Activated naive CD4-positive, alpha-beta T cell treated with anti-CD3 and anti-CD28 coated beads for 36 hours (primary cell): ENCODE data around the gene FEV. TPM values are rescaled to one million over a fixed set of nuclear protein-coding genes. Genes with fewer than 3 reads are reported as not detected.

Source experiments
- CTCF ChIA-PET: fragments of 350-600 bp; sonication (Branson Sonifier 250); formaldehyde crosslinking; loops from one replicate; lab custom pipeline; 2021; ENCODE audit warnings: antibody characterized with exemption; lab: Charles Lee
- DNase-seq: peaks from one replicate; pipeline ENCODE4 v3.0.0-alpha.2; 2020
- H3K27ac Mint-ChIP-seq: one replicate; pipeline ENCODE4 v1.8.0; 2021; ENCODE audit warnings: mild to moderate bottlenecking, mixed read lengths
- H3K27me3 Mint-ChIP-seq: one replicate; pipeline ENCODE4 v1.8.0; 2021; ENCODE audit warnings: low read depth, mixed read lengths
- H3K36me3 Mint-ChIP-seq: one replicate; pipeline ENCODE4 v1.8.0; 2021; ENCODE audit warnings: low read depth, mixed read lengths
- H3K4me1 Mint-ChIP-seq: one replicate; pipeline ENCODE4 v1.8.0; 2021; ENCODE audit warnings: low read depth, mixed read lengths
- H3K4me3 Mint-ChIP-seq: one replicate; pipeline ENCODE4 v1.8.0; 2021; ENCODE audit warnings: mild to moderate bottlenecking, moderate library complexity, mixed read lengths
- H3K9me3 Mint-ChIP-seq: one replicate; pipeline ENCODE4 v1.8.0; 2021; ENCODE audit warnings: mixed read lengths
- intact Hi-C: fragments of 100-400 bp; cut with micrococcal nuclease; formaldehyde crosslinking; loops from one replicate; pipeline ENCODE4 v1.15.1; 2023
- total RNA-seq, 2 experiments: library from RNA; stranded (reverse); gene quantifications; one replicate each; pipeline ENCODE4 v1.2.3, GENCODE V29; 2021

FEV gene
- total RNA-seq, 2 experiments from 2014 or later: not detected

DNA sequence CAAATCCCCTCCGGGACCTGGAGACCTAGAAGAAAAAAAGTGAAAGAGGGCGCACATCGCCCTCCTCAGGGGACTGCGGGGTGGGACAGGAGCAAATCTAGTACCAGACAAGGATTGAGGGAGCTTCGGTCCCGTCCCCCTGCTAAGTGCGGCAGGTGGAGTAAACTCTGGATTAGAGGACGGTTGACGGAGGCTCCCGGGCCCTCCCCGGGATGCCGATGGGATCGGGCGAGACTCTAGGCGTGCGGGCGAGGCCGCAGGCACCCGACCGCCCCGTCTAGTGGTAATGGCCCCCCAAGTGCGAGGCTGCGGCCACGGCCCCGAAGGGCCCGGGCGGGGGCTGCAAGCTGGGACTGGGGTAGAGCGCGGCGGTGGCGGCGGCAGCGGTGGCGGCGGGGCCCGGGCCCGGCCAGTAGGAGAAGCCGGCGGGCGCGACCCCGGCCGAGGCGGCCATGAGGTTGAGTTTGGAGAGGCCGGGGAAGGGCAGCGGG, 3.5 kb downstream of the FEV start:
- H3K4me1 Mint-ChIP-seq: peaks cover 33% of the 10 kb centered on the region
- intact Hi-C loops: loop anchor here (2.0 kb wide), 3 partner anchors 105 to 137 kb away; no protein-coding TSS in a partner anchor
- H3K4me3 Mint-ChIP-seq: peak overlapping the region; percentile 55
- no peak for DNase-seq
- H3K27me3 Mint-ChIP-seq: peaks cover 61% of the 10 kb centered on the region
- H3K27ac Mint-ChIP-seq: no peak overlapping the region
- no peaks in the 10 kb centered on the region for H3K36me3 Mint-ChIP-seq
- CTCF ChIA-PET: interaction anchor here (0.9 to 4.4 kb wide), 15 partner anchors 15 to 173 kb away, joined by 3 to 63 read pairs (median 4); partner anchors contain the start of gene CDK5R2
- H3K9me3 Mint-ChIP-seq: no peaks in the 10 kb centered on the region

DNA sequence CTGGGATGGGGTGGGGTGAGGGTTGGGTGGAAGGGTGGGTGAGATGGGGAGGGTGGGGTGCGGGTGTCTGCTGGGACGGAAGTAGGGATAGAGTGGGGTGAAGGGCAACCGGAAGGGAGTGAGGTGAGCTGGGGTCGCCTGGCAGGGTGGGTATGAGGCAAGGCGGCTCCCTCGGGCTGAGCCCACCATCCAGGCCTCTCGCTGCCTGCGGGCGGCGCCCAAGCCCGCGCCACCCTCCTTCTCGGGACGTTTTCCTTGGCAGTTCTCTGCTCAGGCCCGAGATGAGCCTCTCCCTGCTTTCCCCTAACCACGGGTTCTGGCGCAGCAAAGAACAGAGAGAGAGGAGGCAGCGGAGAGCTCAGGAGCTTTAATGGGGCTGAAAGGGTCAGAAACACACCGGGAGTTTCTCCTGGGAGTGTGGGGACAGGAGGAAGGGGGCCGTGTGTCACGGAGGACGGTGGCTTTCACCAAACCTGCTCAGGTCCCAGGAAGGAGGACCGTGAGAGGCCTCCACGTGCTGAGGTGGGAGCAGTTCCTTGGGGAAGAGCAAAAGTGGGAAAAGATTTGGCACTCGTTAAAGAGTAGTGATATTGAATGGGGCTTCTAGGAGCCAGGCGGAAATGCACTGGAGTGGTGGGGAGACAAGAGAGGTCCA, 4.1 kb downstream of the FEV start:
- Mint-ChIP-seq H3K27me3 (peaks cover 59% of the 10 kb centered on the region), H3K36me3 (no peaks in the 10 kb centered on the region), H3K9me3 (no peaks in the 10 kb centered on the region), H3K4me1 (peaks cover 33% of the 10 kb centered on the region), H3K4me3 (peak overlapping the region; percentile 55), H3K27ac (no peak overlapping the region)
- DNase-seq: no peak
- CTCF ChIA-PET: interaction anchor here (0.7 to 4.4 kb wide), 58 partner anchors 9 to 254 kb away, joined by 3 to 63 read pairs (median 4); partner anchors contain the start of gene CDK5R2
- intact Hi-C loops: loop anchor here (1.0 to 2.0 kb wide), 7 partner anchors 12 to 138 kb away; partner anchors contain the start of gene CRYBA2

DNA sequence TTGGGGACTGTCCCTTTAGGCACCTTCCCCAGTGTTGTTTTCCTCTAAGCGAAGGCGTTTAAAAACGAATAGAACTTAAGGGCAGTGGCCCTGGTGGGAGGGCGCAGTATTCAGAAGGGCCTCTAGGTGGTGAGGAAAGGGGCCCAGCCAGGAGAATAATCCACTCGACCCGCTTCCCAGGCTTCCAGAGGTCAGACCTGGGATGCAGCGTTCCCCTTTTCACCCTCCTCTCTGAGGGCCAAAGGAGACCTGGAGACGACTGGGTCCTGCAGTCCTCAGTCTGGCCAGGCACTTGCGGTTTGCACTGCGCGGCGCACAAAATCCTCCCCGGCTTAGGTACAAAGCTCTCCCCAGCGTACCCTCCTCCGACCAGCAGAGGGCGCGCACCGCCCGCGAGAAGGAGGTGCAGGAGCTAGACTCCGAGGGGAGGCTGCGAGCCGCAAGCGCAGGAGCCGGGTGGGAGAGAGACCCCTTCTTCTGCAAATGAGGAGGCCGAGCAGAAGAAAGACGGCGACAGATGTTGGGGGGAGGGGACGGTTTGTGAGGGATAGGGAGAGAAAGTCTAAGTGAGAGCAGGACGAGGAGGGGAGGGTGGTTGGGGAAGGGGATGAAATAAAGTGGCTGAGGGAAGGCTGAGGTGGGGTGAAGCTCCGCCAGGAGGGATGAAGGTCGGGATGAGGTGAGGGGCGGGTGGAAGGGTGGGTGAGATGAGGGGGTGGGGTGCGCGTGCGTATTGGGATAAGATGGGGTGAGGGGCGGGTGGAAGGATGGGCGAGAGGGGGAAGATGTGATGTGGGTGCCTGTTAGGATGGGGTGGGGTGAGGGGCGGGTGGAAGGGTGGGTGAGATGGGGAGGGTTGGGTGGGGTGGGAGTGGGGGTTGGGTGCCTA, 4.9 kb downstream of the FEV start:
- H3K9me3 Mint-ChIP-seq: no peaks in the 10 kb centered on the region
- H3K27ac Mint-ChIP-seq: no peak overlapping the region
- peaks cover 58% of the 10 kb centered on the region for H3K27me3 Mint-ChIP-seq
- CTCF ChIA-PET: interaction anchor here (0.7 to 4.4 kb wide), 55 partner anchors 10 to 273 kb away, joined by 3 to 63 read pairs (median 5); no protein-coding TSS in a partner anchor
- H3K36me3 Mint-ChIP-seq: no peaks in the 10 kb centered on the region
- peak; percentile 90 for DNase-seq
- H3K4me1 Mint-ChIP-seq: peaks cover 27% of the 10 kb centered on the region
- intact Hi-C loops: loop anchor here (1.0 to 2.0 kb wide), 7 partner anchors 13 to 139 kb away; partner anchors contain the start of gene CRYBA2
- peak overlapping the region; percentile 56 for H3K4me3 Mint-ChIP-seq

DNA sequence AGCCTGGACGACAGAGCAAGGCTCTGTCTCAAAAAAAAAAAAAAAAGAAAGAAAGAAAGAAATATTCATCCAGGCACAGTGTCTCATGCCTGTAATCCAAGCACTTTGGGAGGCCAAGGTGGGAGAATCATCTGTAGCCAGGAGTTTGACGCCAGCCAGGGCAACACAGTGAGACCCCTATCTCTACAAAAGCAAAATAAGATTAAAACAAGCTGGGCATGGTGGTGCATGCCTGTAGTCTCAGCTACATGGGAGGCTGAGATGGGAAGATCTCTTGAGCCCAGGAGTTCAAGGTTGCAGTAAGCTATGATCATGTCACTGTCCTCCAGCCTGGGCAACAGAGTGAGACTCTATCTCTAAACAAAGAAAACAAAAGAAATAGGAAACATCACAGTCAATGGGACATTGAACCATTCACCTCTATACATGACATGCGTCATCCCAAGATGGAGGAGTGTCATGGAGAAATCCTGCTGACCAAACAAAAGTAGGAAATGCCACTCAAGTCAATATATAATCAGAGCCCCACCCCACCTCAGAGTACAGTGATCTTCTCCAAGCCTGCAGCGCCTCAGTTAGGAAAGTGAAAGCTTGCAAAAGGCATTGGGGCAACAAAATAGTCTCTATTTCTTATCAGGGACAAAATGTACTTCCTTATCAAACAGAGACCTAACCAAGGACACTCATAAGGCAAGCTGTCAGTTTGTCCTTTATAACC, 9.8 kb downstream of the FEV start:
- Mint-ChIP-seq H3K27me3 (peaks cover 48% of the 10 kb centered on the region), H3K4me3 (no peak overlapping the region), H3K9me3 (no peaks in the 10 kb centered on the region), H3K36me3 (no peaks in the 10 kb centered on the region), H3K4me1 (peaks cover 5% of the 10 kb centered on the region), H3K27ac (no peak overlapping the region)
- CTCF ChIA-PET: interaction anchor here (0.7 to 2.2 kb wide), 4 partner anchors 83 to 360 kb away, joined by 3 to 4 read pairs (median 3); no protein-coding TSS in a partner anchor
- no peak for DNase-seq
- intact Hi-C loops: no loop called here

DNA sequence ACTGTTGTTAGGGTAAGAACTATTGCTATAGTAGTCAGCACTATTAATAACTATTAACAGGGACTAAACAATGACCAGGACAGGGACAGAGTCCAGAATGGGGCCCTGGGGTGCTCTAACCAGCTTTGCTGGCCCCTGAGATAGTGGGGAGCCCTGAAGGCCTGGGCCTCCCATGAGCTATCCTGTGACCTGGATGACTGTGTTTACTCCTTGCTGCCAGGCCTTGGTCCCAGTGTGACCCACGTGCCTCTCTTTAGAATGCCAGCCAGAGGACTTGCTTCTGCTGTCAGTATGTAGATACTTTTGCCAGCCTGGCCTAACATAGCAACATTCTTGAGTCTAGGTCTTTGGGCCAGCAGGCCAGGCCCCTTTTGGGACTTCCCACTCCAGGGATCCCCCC, 14.1 kb downstream of the FEV start:
- no peak overlapping the region for H3K4me3 Mint-ChIP-seq
- no peaks in the 10 kb centered on the region for H3K9me3 Mint-ChIP-seq
- no peaks in the 10 kb centered on the region for H3K4me1 Mint-ChIP-seq
- H3K27me3 Mint-ChIP-seq: peaks cover 45% of the 10 kb centered on the region
- intact Hi-C loops: no loop called here
- H3K36me3 Mint-ChIP-seq: no peaks in the 10 kb centered on the region
- DNase-seq: no peak
- CTCF ChIA-PET: interaction anchor here (0.8 to 2.1 kb wide), 2 partner anchors 9 to 24 kb away, joined by 3 to 7 read pairs; no protein-coding TSS in a partner anchor
- H3K27ac Mint-ChIP-seq: no peak overlapping the region

DNA sequence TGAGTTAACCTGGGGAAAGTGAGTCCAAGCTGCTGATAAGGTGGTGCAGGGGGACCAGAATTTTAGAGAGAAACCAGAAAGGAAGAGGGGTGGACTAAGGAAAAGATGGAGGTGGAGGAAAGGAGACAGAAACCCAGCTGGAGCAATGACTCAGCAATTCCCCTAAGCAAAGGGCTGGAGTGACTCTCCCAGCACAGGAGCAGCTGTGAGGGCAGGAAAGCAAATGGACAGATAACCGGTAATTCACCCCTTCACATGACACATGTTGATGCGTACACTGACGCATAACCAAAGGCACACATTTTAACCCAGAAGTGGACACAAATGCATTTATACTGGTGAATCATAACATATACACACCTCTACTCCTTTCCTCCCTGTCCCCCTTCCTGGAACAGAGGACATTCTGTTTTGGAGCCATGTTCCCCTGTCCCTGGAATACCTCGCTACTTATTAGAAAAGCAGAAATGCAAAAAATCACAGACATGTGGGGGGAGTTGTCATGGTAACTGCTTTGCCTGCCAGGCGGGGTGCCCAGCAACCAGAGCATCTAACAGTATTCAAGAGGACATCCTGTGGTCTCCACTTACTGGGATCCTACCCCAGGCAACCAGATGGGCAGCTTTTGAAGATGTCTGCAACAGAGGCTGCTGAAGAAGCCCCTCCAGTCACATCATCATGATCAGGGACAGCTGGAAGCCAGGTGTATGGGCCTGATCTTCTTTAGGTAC, 20.8 kb downstream of the FEV start:
- Mint-ChIP-seq H3K27ac (no peak overlapping the region), H3K9me3 (no peaks in the 10 kb centered on the region), H3K36me3 (no peaks in the 10 kb centered on the region), H3K4me1 (peaks cover 15% of the 10 kb centered on the region), H3K27me3 (peaks cover 60% of the 10 kb centered on the region), H3K4me3 (no peak overlapping the region)
- intact Hi-C loops: no loop called here
- CTCF ChIA-PET: interaction anchor here (0.7 to 2.5 kb wide), 2 partner anchors 16 to 348 kb away, joined by 4 to 14 read pairs; no protein-coding TSS in a partner anchor
- no peak for DNase-seq

DNA sequence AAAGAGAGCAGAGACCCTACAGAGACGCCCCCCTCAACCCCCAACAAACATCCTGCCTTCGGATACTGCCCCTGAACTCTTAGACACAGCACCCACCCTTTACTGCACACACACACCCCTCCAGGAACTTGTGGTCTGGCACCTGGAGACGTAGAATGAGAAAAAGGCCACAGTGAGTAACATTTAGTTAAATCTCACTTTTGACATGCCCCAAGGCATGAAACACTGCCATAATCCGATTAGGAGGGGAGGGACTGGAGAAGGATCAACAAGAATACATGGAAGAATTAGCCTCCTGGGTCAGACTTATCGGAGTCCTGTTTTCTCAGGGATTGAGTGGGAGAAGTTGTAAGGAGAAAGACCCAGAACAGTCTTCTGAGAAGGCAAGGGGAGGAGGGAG, 21.4 kb downstream of the FEV start:
- Mint-ChIP-seq H3K36me3 (no peaks in the 10 kb centered on the region), H3K27ac (no peak overlapping the region), H3K9me3 (no peaks in the 10 kb centered on the region), H3K4me1 (peaks cover 18% of the 10 kb centered on the region), H3K27me3 (peaks cover 63% of the 10 kb centered on the region), H3K4me3 (no peak overlapping the region)
- DNase-seq: no peak
- CTCF ChIA-PET: no interaction called here
- intact Hi-C loops: no loop called here

DNA sequence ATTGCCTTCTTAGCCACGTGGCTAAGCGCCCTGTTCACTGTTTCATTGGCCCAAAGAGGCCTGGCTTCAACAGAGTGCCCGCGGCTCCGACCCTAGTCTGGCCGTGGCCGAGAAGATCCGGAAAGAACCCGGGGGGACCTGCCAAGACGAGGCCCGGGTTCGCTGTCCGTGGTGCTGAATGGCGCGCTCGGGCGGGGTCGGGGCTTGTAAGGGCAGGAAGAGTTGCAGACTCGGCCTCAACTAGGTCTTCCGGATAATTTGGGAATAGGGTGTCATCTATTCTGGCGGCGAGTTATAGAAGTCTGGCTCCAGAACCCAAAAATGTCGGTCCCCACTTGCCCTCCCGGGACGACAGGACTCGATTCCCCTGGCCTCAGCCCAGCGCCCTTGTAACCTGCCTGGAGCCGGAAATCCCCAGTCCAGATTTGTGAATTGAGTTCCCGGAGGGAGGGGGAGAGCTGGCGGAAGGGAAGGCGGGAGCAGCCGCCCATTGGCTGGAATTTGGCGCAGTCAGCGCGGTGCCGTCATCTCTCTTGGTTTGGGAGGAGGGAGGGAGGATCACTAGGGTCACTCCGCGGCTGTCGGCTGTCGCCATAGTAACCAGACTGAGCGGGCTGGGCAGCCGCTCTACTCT, 22.0 kb downstream of the FEV start:
- Mint-ChIP-seq H3K27me3 (peaks cover 67% of the 10 kb centered on the region), H3K4me1 (peaks cover 18% of the 10 kb centered on the region), H3K9me3 (no peaks in the 10 kb centered on the region), H3K4me3 (no peak overlapping the region), H3K27ac (no peak overlapping the region), H3K36me3 (no peaks in the 10 kb centered on the region)
- CTCF ChIA-PET: no interaction called here
- DNase-seq: peak; percentile 80
- intact Hi-C loops: no loop called here

DNA sequence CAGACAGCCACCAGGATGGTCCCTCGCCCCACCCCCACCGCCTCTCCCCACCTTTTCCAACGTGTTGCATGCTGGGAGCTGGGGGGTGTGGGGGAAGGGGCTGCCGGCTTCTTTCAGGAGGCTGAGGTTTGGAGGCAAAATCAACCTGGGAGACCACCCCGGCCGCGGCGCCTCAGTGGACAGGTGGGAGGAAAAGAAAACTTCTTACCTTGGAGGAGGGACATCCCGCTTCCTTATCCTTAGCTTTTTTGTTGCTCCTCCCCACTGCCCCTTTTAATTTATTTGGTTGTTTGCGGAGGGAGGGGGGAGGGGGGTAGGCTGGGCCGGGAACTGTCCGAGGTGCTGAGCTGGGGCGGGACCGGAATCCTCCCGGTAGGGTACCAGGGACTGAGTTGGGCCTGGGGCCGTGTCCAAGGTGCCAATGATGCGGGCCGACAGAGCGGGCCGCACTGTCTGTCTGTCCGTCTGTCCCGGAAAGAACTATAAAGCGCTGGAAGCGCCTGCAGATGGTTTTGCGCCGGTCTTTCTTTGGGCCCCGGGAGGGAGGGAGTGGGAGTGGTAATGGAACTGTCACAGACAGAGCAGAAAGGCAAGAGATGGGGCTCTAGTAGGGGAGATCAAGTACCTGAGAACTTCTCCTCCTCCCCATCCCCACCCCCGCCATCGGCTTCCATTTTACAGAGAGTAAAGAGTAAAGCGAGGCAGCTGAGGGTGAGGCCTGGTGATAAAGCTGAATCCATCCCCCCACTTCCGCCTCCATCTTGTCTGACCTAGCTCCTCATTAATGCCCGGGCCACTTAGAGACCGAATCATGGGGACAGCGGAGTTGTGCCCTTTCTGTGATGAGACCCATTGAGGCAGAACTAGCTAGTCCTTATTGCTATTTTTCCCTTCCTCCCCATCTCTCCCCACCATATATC, 23.1 kb downstream of the FEV start:
- no peaks in the 10 kb centered on the region for H3K36me3 Mint-ChIP-seq
- no peak overlapping the region for H3K4me3 Mint-ChIP-seq
- no peaks in the 10 kb centered on the region for H3K9me3 Mint-ChIP-seq
- DNase-seq: no peak
- intact Hi-C loops: no loop called here
- H3K27ac Mint-ChIP-seq: no peak overlapping the region
- peaks cover 74% of the 10 kb centered on the region for H3K27me3 Mint-ChIP-seq
- H3K4me1 Mint-ChIP-seq: peaks cover 18% of the 10 kb centered on the region
- CTCF ChIA-PET: interaction anchor here (1.3 kb wide), 1 partner anchor 18 kb away, joined by 7 read pairs; no protein-coding TSS in a partner anchor

DNA sequence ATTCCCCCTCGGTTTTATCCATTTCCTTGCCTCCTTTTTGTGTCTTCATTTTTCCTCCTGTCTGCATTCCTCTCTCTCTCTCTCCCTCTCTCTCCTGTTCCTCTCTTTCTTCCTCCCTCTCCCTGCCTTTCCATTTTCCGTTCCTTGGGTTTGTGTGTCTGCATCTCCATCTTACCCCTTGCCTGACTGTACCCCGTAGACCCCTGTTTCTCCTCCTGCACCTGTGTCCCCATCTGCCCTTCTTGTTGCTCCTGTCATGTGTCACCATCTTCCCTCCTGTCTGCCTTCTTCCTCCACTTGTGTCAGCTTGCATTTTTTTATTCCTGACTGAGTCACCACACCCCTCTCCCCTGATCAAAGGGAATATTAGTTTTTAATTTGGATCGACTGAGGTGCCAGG, 23.8 kb downstream of the FEV start:
- DNase-seq: no peak

More for the DNA sequence above, 23.8 kb downstream of the FEV start:
- Mint-ChIP-seq H3K27me3 (peaks cover 68% of the 10 kb centered on the region), H3K27ac (peak overlapping the region; percentile 16), H3K4me1 (peaks cover 18% of the 10 kb centered on the region), H3K9me3 (no peaks in the 10 kb centered on the region), H3K4me3 (no peak overlapping the region), H3K36me3 (no peaks in the 10 kb centered on the region)
- CTCF ChIA-PET: interaction anchor here (1.3 kb wide), 1 partner anchor 19 kb away, joined by 7 read pairs; no protein-coding TSS in a partner anchor
- intact Hi-C loops: no loop called here
